SIG-M5 (cell line): ENCODE measurements around the gene APOL4.
"Not testable (repeated sequence)": the region's sequence is repeated elsewhere in the genome, so short reads cannot be mapped to it uniquely, and the experiment has no call there.

Experiments used
- DNase-seq: peaks from one replicate; lab custom pipeline; 2025; lab: John Stamatoyannopoulos, UW

Gene APOL4

GRCh38 chr22:36231051-36231450 lies 29.4 kb upstream of the APOL4 start:
- not testable (repeated sequence) for DNase-seq

GRCh38 chr22:36229649-36230048 lies 28.0 kb upstream of the APOL4 start:
- DNase-seq, result not testable (repeated sequence)

- no peak for DNase-seq
Observed at GRCh38 chr22:36228944-36229343, 27.3 kb upstream of the APOL4 start.

GRCh38 chr22:36228369-36228768 lies 26.8 kb upstream of the APOL4 start:
- not testable (repeated sequence) for DNase-seq

- no peak for DNase-seq
Observed at GRCh38 chr22:36227806-36228205, 26.2 kb upstream of the APOL4 start.

GRCh38 chr22:36227396-36227795 lies 25.8 kb upstream of the APOL4 start:
- DNase-seq, result no peak

GRCh38 chr22:36226189-36226588 lies 24.6 kb upstream of the APOL4 start:
- DNase-seq, result no peak

GRCh38 chr22:36225333-36225922 lies 23.8 kb upstream of the APOL4 start:
- no peak for DNase-seq

- no peak for DNase-seq
Observed at GRCh38 chr22:36224245-36224644, 22.6 kb upstream of the APOL4 start.

GRCh38 chr22:36223504-36223903 lies 21.9 kb upstream of the APOL4 start:
- DNase-seq, result no peak

GRCh38 chr22:36222887-36223450 lies 21.4 kb upstream of the APOL4 start:
- DNase-seq, result no peak

- DNase-seq, result no peak
Observed at GRCh38 chr22:36221799-36222751, 20.5 kb upstream of the APOL4 start.

- no peak for DNase-seq
Observed at GRCh38 chr22:36220451-36220921, 18.9 kb upstream of the APOL4 start.

- no peak for DNase-seq
Observed at GRCh38 chr22:36218648-36219193, 17.1 kb upstream of the APOL4 start.

GRCh38 chr22:36215981-36216380 lies 14.4 kb upstream of the APOL4 start:
- DNase-seq, result no peak

- DNase-seq, result no peak
Observed at GRCh38 chr22:36213586-36213985, 12.0 kb upstream of the APOL4 start.

GRCh38 chr22:36212901-36213300 lies 11.3 kb upstream of the APOL4 start:
- no peak for DNase-seq

GRCh38 chr22:36211237-36211861 lies 9.7 kb upstream of the APOL4 start:
- no peak for DNase-seq

- no peak for DNase-seq
Observed at GRCh38 chr22:36210224-36210623, 8.6 kb upstream of the APOL4 start.

- not testable (repeated sequence) for DNase-seq
Observed at GRCh38 chr22:36209488-36209908, 7.9 kb upstream of the APOL4 start.

- no peak for DNase-seq
Observed at GRCh38 chr22:36208914-36209313, 7.3 kb upstream of the APOL4 start.

- DNase-seq, result no peak
Observed at GRCh38 chr22:36208162-36208765, 6.7 kb upstream of the APOL4 start.
